CD4-positive, alpha-beta memory T cell (primary cell): ENCODE data around the gene GCAT. TPM values are rescaled to one million over a fixed set of nuclear protein-coding genes. Genes with fewer than 3 reads are reported as not detected.

Experiments
- CTCF ChIA-PET: fragments of 350-600 bp; sonication (Branson Sonifier 250); formaldehyde crosslinking; loops from one replicate; lab custom pipeline; 2021; ENCODE audit warnings: inconsistent platforms; ENCODE audit not compliant: partially characterized antibody; lab: Charles Lee
- POLR2A ChIA-PET: fragments of 350-600 bp; sonication (Branson Sonifier 250); formaldehyde crosslinking; loops from one replicate; lab custom pipeline; 2021; ENCODE audit not compliant: partially characterized antibody; lab: Charles Lee
- DNase-seq, 5 donors: peaks; one replicate each; pipeline versions ENCODE4 v3.0.0 to v3.0.0-alpha.2; 2020 to 2022; ENCODE audit warnings: mixed read lengths in 1 of 5
- H3K27ac ChIP-seq: one replicate; pipeline ENCODE4 v1.7.0; 2013; ENCODE audit warnings: low read depth, low read length
- H3K27me3 ChIP-seq: 2 replicates; pipeline ENCODE4 v1.7.0; 2013; ENCODE audit warnings: mild to moderate bottlenecking, low read length, moderate library complexity; ENCODE audit not compliant: insufficient read depth
- H3K36me3 ChIP-seq: 2 replicates; pipeline ENCODE4 v1.7.0; 2013; ENCODE audit warnings: mild to moderate bottlenecking, low read length, moderate library complexity; ENCODE audit not compliant: insufficient read depth
- H3K4me1 ChIP-seq: 2 replicates; pipeline ENCODE4 v1.7.0; 2013; ENCODE audit warnings: mild to moderate bottlenecking, low read length, moderate library complexity; ENCODE audit not compliant: insufficient read depth
- H3K4me3 ChIP-seq, 2 donors: one replicate each; pipeline ENCODE4 v1.7.0; 2013; ENCODE audit warnings: low read length in 2 of 2, mild to moderate bottlenecking in 1 of 2
- H3K9me3 ChIP-seq, 2 donors: one replicate each; pipeline ENCODE4 v1.7.0; 2013; ENCODE audit warnings: low read length in 2 of 2, control low read depth in 1 of 2; ENCODE audit not compliant: control insufficient read depth in 1 of 2
- H3K27ac Mint-ChIP-seq, 7 donors: one replicate each; pipeline ENCODE4 v1.8.0; 2020 to 2021; ENCODE audit warnings: mixed read lengths in 7 of 7, mild to moderate bottlenecking in 6 of 7, inconsistent platforms in 3 of 7, moderate library complexity in 3 of 7
- H3K27me3 Mint-ChIP-seq, 2 donors: one replicate each; pipeline ENCODE4 v1.8.0; 2020 to 2021; ENCODE audit warnings: mixed read lengths in 2 of 2
- H3K36me3 Mint-ChIP-seq, 2 donors: one replicate each; pipeline ENCODE4 v1.8.0; 2020 to 2021; ENCODE audit warnings: mixed read lengths in 2 of 2, inconsistent platforms in 1 of 2, mild to moderate bottlenecking in 1 of 2
- H3K4me1 Mint-ChIP-seq, 4 donors: one replicate each; pipeline ENCODE4 v1.8.0; 2020 to 2021; ENCODE audit warnings: mixed read lengths in 4 of 4, mild to moderate bottlenecking in 1 of 4
- H3K4me3 Mint-ChIP-seq, 8 donors: one replicate each; pipeline ENCODE4 v1.8.0; 2020 to 2021; ENCODE audit warnings: mixed read lengths in 8 of 8, mild to moderate bottlenecking in 7 of 8, moderate library complexity in 6 of 8, inconsistent platforms in 3 of 8
- H3K9me3 Mint-ChIP-seq, 8 donors: one replicate each; pipeline ENCODE4 v1.8.0; 2020 to 2021; ENCODE audit warnings: mixed read lengths in 8 of 8, mild to moderate bottlenecking in 5 of 8, inconsistent platforms in 3 of 8, moderate library complexity in 1 of 8
- intact Hi-C: fragments of 100-400 bp; cut with micrococcal nuclease; formaldehyde crosslinking; loops from one replicate; pipeline ENCODE4 v1.15.1; 2023
- polyA plus RNA-seq, 2 donors: library from polyadenylated mRNA; unstranded; fragments of 300-500 nt; fragmentation: Illumina TruSeq; gene quantifications; one replicate each; pipeline ENCODE4 v1.2.3, GENCODE V29; 2021
- total RNA-seq, 2 experiments: library from RNA; stranded (reverse); gene quantifications; one replicate each; pipeline ENCODE4 v1.2.3, GENCODE V29; 2021

Gene GCAT
- total and polyA plus RNA-seq, 4 experiments from 2014 or later = 2.9 to 6.8 (median 3.9) TPM

DNA sequence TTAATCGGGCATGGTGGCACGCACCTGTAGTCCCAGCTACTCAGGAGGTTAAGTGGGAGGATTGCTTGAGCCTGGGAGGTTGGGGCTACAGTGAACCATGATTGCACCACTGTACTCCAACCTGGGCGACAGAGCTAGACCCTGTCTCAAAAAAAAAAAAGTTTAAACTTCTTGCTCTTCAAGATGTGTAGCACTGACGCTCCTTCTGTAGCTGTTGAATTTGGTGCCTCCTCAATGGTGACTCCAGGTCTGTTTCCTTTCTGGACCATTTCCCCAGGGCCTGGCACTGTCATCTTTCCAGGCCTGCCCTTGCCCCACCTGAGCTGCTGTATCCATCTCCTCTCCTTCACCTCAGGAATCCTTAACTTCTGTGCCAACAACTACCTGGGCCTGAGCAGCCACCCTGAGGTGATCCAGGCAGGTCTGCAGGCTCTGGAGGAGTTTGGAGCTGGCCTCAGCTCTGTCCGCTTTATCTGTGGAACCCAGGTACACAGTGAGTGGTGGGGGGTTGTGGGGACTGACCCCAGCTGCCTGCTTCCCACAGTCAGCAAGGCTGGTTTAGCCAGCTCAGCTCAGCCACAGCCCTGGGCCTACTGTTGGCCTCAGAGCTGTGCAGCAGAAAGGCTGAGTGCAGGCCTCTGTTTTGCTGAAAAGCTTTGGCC lies 2.1 kb downstream of the GCAT start:
- Mint-ChIP-seq H3K27ac (no peak overlapping the region), H3K4me3 (peak overlapping the region in 1 of 8 donors; percentile 30), H3K36me3 (no peaks in the 10 kb centered on the region), H3K27me3 (peaks cover 16 to 18% of the 10 kb centered on the region in 2 donors), H3K9me3 (no peaks in the 10 kb centered on the region), H3K4me1 (peaks cover 12 to 35% (median 26%) of the 10 kb centered on the region in 4 donors)
- H3K36me3 ChIP-seq = no peaks in the 10 kb centered on the region
- no peaks in the 10 kb centered on the region for H3K9me3 ChIP-seq
- peaks cover 35% of the 10 kb centered on the region for H3K4me1 ChIP-seq
- H3K27me3 ChIP-seq = peaks cover 20% of the 10 kb centered on the region
- POLR2A ChIA-PET = no interaction called here
- no peak overlapping the region for H3K4me3 ChIP-seq
- CTCF ChIA-PET = interaction anchor here (0.7 to 5.4 kb wide), 5 partner anchors 8 to 124 kb away, joined by 3 to 50 read pairs (median 4); no protein-coding TSS in a partner anchor
- H3K27ac ChIP-seq = no peak overlapping the region
- DNase-seq = no peak
- intact Hi-C loops = loop anchor here (5.0 kb wide), 3 partner anchors 32 to 203 kb away; partner anchors contain the start of genes ANKRD54 and GGA1

DNA sequence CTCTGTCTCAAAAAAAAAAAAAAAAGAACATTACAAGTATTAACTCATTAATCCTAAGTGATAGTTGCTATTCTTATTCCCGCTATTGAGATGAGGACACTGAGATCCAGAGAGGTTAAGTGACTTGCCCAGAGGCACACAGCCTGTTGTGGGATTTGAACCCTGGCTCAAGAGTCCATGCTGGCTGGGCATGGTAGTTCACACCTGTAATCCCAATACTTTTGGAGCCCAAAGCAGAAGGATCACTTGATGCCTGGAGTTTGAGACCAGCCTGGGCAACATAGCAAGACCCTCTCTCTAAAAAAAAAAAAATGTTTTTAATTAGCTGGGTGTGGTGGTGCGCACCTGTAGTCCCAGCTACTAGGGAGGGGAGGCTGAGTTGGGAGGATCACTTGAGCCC lies 4.1 kb downstream of the GCAT start:
- no peak for DNase-seq
- Mint-ChIP-seq H3K4me3 (no peak overlapping the region), H3K27me3 (peaks cover 7 to 9% of the 10 kb centered on the region in 2 donors), H3K27ac (no peak overlapping the region), H3K36me3 (no peaks in the 10 kb centered on the region), H3K4me1 (peaks cover 3 to 18% (median 12%) of the 10 kb centered on the region in 4 donors), H3K9me3 (no peaks in the 10 kb centered on the region)
- H3K27ac ChIP-seq = no peak overlapping the region
- peaks cover 12% of the 10 kb centered on the region for H3K27me3 ChIP-seq
- intact Hi-C loops = no loop called here
- H3K36me3 ChIP-seq = no peaks in the 10 kb centered on the region
- peaks cover 17% of the 10 kb centered on the region for H3K4me1 ChIP-seq
- ChIA-PET POLR2A (no interaction called here), CTCF (interaction anchor here (5.4 kb wide), 1 partner anchor 52 kb away, joined by 21 read pairs; no protein-coding TSS in a partner anchor)
- no peak overlapping the region for H3K4me3 ChIP-seq
- no peaks in the 10 kb centered on the region for H3K9me3 ChIP-seq

DNA sequence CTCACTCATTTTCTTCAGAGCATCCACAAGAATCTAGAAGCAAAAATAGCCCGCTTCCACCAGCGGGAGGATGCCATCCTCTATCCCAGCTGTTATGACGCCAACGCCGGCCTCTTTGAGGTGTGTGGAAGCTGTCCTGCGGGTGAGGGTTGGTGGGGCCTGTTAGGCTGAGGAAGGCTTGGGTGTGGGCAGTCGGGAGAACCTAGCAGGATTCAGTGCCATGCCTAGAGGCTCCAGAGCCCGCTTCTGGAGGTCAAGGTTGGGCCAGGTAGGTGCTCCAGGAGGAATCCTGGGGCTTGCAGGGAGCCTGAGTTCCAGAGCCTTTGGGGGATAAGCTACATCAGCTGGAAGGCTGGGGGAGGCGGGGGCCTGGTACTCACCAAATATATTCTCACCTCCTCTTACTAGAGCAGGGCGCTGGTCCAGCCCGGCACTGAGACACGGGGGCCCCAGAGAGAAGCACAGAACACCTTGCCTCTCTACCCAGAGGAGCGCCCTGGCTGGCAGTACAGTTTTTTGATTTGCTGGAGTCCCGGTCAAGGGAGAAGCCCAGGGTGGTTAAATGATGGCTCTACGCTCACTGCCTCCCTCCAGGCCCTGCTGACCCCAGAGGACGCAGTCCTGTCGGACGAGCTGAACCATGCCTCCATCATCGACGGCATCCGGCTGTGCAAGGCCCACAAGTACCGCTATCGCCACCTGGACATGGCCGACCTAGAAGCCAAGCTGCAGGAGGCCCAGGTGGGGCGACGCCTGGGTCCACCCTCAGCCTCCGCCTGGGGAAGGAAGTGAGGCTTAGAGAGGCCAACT lies 5.3 kb downstream of the GCAT start:
- H3K36me3 ChIP-seq = no peaks in the 10 kb centered on the region
- H3K4me3 Mint-ChIP-seq = no peak overlapping the region
- peaks cover 13% of the 10 kb centered on the region for H3K4me1 ChIP-seq
- no peak for DNase-seq
- ChIA-PET CTCF (interaction anchor here (7.4 kb wide), 1 partner anchor 51 kb away, joined by 255 read pairs; no protein-coding TSS in a partner anchor), POLR2A (no interaction called here)
- no peaks in the 10 kb centered on the region for H3K9me3 ChIP-seq
- H3K36me3 Mint-ChIP-seq = no peaks in the 10 kb centered on the region
- no peak overlapping the region for H3K4me3 ChIP-seq
- peaks cover 5 to 14% (median 10%) of the 10 kb centered on the region in 4 donors for H3K4me1 Mint-ChIP-seq
- intact Hi-C loops = no loop called here
- no peak overlapping the region for H3K27ac ChIP-seq
- peaks cover 11% of the 10 kb centered on the region in 2 donors for H3K27me3 Mint-ChIP-seq
- H3K27ac Mint-ChIP-seq = no peak overlapping the region
- H3K27me3 ChIP-seq = peaks cover 11% of the 10 kb centered on the region
- no peaks in the 10 kb centered on the region for H3K9me3 Mint-ChIP-seq

DNA sequence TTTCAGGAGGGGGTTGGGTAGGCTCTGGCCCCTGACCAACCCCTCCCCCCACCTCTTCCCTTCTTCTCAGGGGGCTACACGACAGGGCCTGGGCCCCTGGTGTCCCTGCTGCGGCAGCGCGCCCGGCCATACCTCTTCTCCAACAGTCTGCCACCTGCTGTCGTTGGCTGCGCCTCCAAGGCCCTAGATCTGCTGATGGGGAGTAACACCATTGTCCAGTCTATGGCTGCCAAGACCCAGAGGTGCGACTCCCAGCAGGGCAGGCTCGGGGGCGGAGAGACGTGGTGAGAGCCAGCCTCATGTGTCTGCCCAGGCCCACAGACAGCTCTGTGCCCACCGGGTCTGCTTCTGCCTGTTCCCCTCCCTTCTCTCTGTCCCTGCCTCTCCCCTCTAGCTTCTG lies 7.9 kb downstream of the GCAT start:
- Histone ChIP-seq H3K9me3 (no peaks in the 10 kb centered on the region), H3K4me1 (peaks cover 19% of the 10 kb centered on the region), H3K27me3 (no peaks in the 10 kb centered on the region), H3K4me3 (no peak overlapping the region), H3K36me3 (no peaks in the 10 kb centered on the region), H3K27ac (no peak overlapping the region)
- Mint-ChIP-seq H3K9me3 (no peaks in the 10 kb centered on the region), H3K27ac (no peak overlapping the region), H3K27me3 (peaks cover 5 to 9% of the 10 kb centered on the region in 2 donors), H3K4me1 (peaks cover 2 to 19% (median 9%) of the 10 kb centered on the region in 4 donors), H3K36me3 (no peaks in the 10 kb centered on the region), H3K4me3 (no peak overlapping the region)
- POLR2A ChIA-PET = interaction anchor here (0.9 to 1.0 kb wide), 2 partner anchors 29 to 208 kb away, joined by 3 to 4 read pairs; partner anchors contain the start of gene ANKRD54
- intact Hi-C loops = no loop called here
- DNase-seq = no peak
- CTCF ChIA-PET = interaction anchor here (0.6 to 7.4 kb wide), 6 partner anchors 7 to 286 kb away, joined by 3 to 255 read pairs (median 24); partner anchors contain the start of gene GCAT

- Histone ChIP-seq H3K9me3 (no peaks in the 10 kb centered on the region), H3K4me1 (peaks cover 19% of the 10 kb centered on the region), H3K4me3 (no peak overlapping the region), H3K27ac (no peak overlapping the region), H3K36me3 (no peaks in the 10 kb centered on the region), H3K27me3 (no peaks in the 10 kb centered on the region)
- DNase-seq = no peak
- POLR2A ChIA-PET = interaction anchor here (0.9 to 2.8 kb wide), 5 partner anchors 9 to 210 kb away, joined by 3 to 13 read pairs (median 4); partner anchors contain the start of genes ANKRD54 and GCAT
- intact Hi-C loops = loop anchor here (1.0 kb wide), 4 partner anchors 28 to 149 kb away; partner anchors contain the start of gene ANKRD54
- Mint-ChIP-seq H3K4me3 (no peak overlapping the region), H3K27me3 (peaks cover 5 to 9% of the 10 kb centered on the region in 2 donors), H3K9me3 (no peaks in the 10 kb centered on the region), H3K36me3 (no peaks in the 10 kb centered on the region), H3K27ac (no peak overlapping the region), H3K4me1 (peaks cover 2 to 19% (median 9%) of the 10 kb centered on the region in 4 donors)
- CTCF ChIA-PET = interaction anchor here (0.7 to 7.4 kb wide), 23 partner anchors 8 to 176 kb away, joined by 3 to 255 read pairs (median 7); partner anchors contain the start of genes ANKRD54 and GCAT
Observed at GRCh38 chr22:37816543-37817180, 8.9 kb downstream of the GCAT start.

DNA sequence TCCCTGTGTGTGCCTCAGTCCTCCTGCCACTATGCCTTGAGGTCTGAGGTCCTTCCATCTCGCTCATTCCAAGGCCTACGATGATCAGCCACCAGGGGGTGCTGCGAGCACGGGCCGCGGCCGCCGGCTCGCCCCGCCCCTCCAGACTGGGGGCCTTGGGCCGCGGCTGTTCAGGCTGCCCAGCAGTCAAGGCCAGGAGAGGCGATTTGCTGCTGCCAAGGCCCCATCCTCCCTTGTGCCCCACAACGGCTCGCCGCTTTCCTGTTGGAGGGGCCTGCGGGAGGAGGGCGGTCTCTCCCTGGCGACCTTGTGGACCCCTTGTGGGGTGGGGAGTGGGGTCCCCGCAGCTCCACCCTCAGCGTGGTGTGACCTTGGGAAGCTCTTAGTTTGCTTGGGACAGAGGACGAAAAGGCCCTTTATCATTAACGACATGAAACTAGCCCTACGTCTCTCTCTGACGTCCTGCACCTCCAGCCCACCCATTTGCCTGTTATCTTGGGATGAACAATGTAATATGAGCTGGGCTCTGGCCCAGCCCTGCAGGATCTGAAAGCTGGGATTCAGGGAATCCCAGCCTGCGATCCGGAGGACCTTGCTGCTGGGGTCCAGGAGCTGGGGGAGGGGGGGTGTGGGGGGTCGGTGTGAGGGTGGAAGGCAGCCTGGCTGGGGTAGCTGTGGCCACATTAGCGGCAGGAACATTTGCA lies 10.1 kb downstream of the GCAT start:
- Mint-ChIP-seq H3K36me3 (no peaks in the 10 kb centered on the region), H3K4me3 (peak overlapping the region in 7 of 8 donors; percentile 27 to 75 (median 48)), H3K9me3 (no peaks in the 10 kb centered on the region), H3K27ac (peak overlapping the region in 1 of 7 donors; percentile 30), H3K27me3 (peaks cover 6 to 11% of the 10 kb centered on the region in 2 donors), H3K4me1 (peaks cover 2 to 19% (median 11%) of the 10 kb centered on the region in 4 donors)
- ChIA-PET POLR2A (interaction anchor here (0.7 to 2.8 kb wide), 9 partner anchors 10 to 142 kb away, joined by 3 to 13 read pairs (median 5); partner anchors contain the start of genes ANKRD54, GCAT and MICALL1), CTCF (interaction anchor here (0.7 to 7.4 kb wide), 37 partner anchors 10 to 174 kb away, joined by 3 to 255 read pairs (median 4); partner anchors contain the start of genes ANKRD54, C22orf23, GCAT and PDXP)
- Histone ChIP-seq H3K27ac (no peak overlapping the region), H3K9me3 (no peaks in the 10 kb centered on the region), H3K27me3 (no peaks in the 10 kb centered on the region), H3K36me3 (no peaks in the 10 kb centered on the region), H3K4me1 (peaks cover 19% of the 10 kb centered on the region), H3K4me3 (peak overlapping the region; percentile 34 to 36)
- DNase-seq = peak; percentile 68 to 77 (median 71)
- intact Hi-C loops = loop anchor here (1.0 kb wide), 4 partner anchors 26 to 147 kb away; partner anchors contain the start of gene ANKRD54
